Type B pancreatic cell (in vitro differentiated cells): Measurements from ENCODE around the gene PROK2. TPM values are rescaled to one million over a fixed set of nuclear protein-coding genes. Genes with fewer than 3 reads are reported as not detected.

Experiments used
- DNase-seq: peaks from one replicate; pipeline ENCODE4 v3.0.0; 2021; ENCODE audit warnings: mixed read lengths; ENCODE audit not compliant: unreplicated experiment; ENCODE audit errors: extremely low spot score
- H3K27ac Mint-ChIP-seq: 2 replicates; pipeline ENCODE4 v1.8.0; 2021; ENCODE audit warnings: mild to moderate bottlenecking, mixed read lengths
- H3K27me3 Mint-ChIP-seq: 2 replicates; pipeline ENCODE4 v1.8.0; 2021; ENCODE audit warnings: mixed read lengths
- H3K36me3 Mint-ChIP-seq: 2 replicates; pipeline ENCODE4 v1.8.0; 2021; ENCODE audit warnings: mixed read lengths
- H3K4me1 Mint-ChIP-seq: one replicate; pipeline ENCODE4 v1.8.0; 2021; ENCODE audit warnings: mixed read lengths; ENCODE audit not compliant: unreplicated experiment
- H3K4me3 Mint-ChIP-seq: 2 replicates; pipeline ENCODE4 v1.8.0; 2021; ENCODE audit warnings: mild to moderate bottlenecking, mixed read lengths
- H3K9me3 Mint-ChIP-seq: 2 replicates; pipeline ENCODE4 v1.8.0; 2021; ENCODE audit warnings: mixed read lengths
- total RNA-seq: library from RNA; stranded (reverse); gene quantifications from 2 replicates; pipeline ENCODE4 v1.2.1, GENCODE V29; 2021; ENCODE audit warnings: low replicate concordance
- TF ChIP-seq, protein P1 (sequence below): fragments of 200-600 bp; sonication (generic); conservative IDR thresholded peaks from 2 replicates; pipeline ENCODE4 v1.5.0; 2021; ENCODE audit warnings: antibody characterized with exemption, mild to moderate bottlenecking

The PROK2 gene
- total RNA-seq, 1 donor from 2014 or later, result not detected

DNA sequence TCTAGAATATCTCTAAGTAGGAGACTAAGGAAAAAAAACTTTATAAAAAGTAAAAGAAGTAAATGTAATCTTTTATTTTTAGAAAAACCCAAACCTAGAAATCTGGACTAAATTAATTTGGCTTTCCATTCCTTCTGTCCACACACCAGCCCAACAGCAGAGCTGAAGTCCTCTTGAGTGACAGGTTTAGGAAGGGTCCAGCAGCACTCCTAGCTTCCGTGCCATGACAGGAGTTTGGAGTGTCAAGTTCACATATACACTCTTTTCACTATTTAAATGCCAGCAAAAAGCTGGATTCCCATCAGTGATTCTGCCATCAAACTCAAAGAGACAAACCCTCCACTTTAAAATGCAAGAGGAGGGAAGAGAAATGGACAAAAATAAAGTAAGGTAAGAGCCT is 13.1 kb downstream of the PROK2 start:
- H3K4me1 Mint-ChIP-seq, result no peaks in the 10 kb centered on the region
- no peaks in the 10 kb centered on the region for H3K9me3 Mint-ChIP-seq
- DNase-seq, result no peak
- H3K4me3 Mint-ChIP-seq, result no peak overlapping the region
- no peaks in the 10 kb centered on the region for H3K36me3 Mint-ChIP-seq
- H3K27me3 Mint-ChIP-seq, result peaks cover 41% of the 10 kb centered on the region
- H3K27ac Mint-ChIP-seq, result no peak overlapping the region
- TF ChIP-seq, protein P1, sequence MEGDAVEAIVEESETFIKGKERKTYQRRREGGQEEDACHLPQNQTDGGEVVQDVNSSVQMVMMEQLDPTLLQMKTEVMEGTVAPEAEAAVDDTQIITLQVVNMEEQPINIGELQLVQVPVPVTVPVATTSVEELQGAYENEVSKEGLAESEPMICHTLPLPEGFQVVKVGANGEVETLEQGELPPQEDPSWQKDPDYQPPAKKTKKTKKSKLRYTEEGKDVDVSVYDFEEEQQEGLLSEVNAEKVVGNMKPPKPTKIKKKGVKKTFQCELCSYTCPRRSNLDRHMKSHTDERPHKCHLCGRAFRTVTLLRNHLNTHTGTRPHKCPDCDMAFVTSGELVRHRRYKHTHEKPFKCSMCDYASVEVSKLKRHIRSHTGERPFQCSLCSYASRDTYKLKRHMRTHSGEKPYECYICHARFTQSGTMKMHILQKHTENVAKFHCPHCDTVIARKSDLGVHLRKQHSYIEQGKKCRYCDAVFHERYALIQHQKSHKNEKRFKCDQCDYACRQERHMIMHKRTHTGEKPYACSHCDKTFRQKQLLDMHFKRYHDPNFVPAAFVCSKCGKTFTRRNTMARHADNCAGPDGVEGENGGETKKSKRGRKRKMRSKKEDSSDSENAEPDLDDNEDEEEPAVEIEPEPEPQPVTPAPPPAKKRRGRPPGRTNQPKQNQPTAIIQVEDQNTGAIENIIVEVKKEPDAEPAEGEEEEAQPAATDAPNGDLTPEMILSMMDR, result no peak

DNA sequence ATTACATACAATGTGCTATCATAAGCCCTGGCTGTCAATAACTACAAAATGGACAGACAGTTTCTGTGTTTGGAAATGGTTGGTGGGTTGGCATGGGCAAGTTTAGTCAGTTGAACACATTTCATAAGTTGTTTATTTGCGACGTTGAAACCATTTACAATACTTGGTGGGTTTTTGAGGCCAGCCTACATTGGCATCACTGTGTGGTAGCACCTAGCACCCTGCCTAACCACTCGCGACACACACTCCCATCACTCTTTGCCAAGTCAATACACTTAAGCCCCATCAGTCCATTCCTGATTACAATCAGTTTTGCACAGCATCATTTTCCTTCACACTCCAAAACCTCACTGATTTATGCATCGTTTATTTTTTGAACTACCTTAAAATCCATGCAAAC is 13.8 kb downstream of the PROK2 start:
- no peak for DNase-seq
- no peaks in the 10 kb centered on the region for H3K36me3 Mint-ChIP-seq
- H3K27me3 Mint-ChIP-seq, result peaks cover 44% of the 10 kb centered on the region
- H3K9me3 Mint-ChIP-seq, result no peaks in the 10 kb centered on the region
- TF ChIP-seq, protein P1, result no peak
- H3K27ac Mint-ChIP-seq, result no peak overlapping the region
- H3K4me3 Mint-ChIP-seq, result no peak overlapping the region
- no peaks in the 10 kb centered on the region for H3K4me1 Mint-ChIP-seq

DNA sequence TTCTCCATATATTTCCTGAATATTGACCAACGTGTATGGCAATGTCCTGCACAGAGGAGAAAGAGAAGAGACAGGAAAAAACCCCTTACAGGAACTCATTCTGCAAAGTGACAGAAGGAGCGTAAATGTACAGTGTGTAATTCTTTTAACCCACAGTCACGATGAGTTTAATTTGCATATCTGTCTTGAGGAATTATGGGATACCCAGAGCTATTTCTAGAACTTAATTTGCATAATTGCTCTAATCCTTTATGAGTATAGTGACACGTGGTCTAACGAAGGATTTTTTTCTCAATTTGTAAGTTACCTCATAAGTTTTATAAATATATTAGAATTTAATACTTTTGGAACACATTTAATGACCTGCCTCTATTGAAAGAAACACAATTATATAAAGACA is 21.5 kb downstream of the PROK2 start:
- Mint-ChIP-seq H3K27me3 (peaks cover 48% of the 10 kb centered on the region), H3K27ac (no peak overlapping the region), H3K4me1 (no peaks in the 10 kb centered on the region), H3K4me3 (no peak overlapping the region), H3K9me3 (no peaks in the 10 kb centered on the region), H3K36me3 (no peaks in the 10 kb centered on the region)
- TF ChIP-seq, protein P1, result no peak
- no peak for DNase-seq

DNA sequence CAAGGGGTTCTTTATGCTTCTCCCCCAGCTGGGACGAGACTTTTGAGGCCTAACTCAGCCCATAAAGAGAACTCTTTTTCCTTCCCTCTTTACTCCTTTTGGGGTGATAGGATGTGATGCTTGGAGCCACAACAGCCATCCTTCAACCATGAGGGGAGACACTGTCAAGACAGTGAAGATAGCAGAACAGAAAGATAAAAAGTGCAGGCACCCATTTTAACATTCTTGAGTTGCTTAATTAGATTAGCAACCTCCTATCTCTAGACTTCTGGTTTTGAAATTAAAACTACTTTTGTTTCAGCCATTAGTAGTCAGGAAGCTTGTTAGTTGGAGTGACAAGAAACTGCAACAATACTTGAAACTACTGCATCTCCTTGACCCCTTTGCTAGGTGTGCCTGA is 24.8 kb downstream of the PROK2 start:
- Mint-ChIP-seq H3K4me3 (no peak overlapping the region), H3K27ac (no peak overlapping the region), H3K4me1 (peaks cover 8% of the 10 kb centered on the region), H3K36me3 (peaks cover 3% of the 10 kb centered on the region), H3K9me3 (no peaks in the 10 kb centered on the region), H3K27me3 (peaks cover 70% of the 10 kb centered on the region)
- TF ChIP-seq, protein P1, result no peak
- no peak for DNase-seq

DNA sequence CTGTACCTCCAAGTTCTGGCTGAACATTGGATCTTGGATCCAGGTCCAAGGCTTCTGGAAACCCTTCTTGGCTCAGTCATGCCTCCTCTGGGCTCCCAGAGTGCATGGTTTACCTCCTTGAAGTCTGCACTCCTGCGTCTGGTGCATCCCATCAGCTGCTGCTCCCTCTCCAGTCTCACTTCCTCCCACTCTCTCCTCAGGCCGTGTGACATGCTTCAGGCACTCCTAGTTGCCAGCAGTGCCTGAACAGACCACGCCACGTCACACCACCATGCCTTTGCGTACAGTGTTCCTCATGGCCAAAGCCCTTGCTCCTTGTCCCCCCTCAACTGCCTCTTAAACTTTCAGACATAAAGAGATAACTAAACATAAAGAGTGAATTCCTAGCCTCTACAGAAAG is 25.5 kb downstream of the PROK2 start:
- H3K4me1 Mint-ChIP-seq, result peaks cover 9% of the 10 kb centered on the region
- DNase-seq, result no peak
- H3K27me3 Mint-ChIP-seq, result peaks cover 74% of the 10 kb centered on the region
- H3K36me3 Mint-ChIP-seq, result peaks cover 4% of the 10 kb centered on the region
- H3K27ac Mint-ChIP-seq, result no peak overlapping the region
- TF ChIP-seq, protein P1, result no peak
- no peak overlapping the region for H3K4me3 Mint-ChIP-seq
- H3K9me3 Mint-ChIP-seq, result no peaks in the 10 kb centered on the region

DNA sequence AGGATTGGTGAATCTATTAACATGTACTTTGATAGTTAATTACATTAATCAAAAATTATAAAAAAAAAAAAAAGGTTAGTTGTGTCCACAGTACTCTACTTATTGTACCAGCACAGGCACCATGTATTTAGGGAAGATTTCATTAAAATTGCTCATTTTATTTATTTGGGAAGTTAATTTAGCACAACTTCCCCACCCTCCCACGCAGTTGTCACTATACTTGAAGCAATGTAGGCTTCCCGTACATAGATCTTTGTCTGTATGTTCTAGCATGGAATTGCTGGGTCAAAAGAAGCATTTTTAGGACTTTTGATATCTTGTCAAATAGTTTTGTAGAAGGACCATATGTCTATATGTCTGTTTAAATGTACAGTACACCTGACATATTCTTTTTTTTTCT is 26.9 kb downstream of the PROK2 start:
- no peak for DNase-seq
- Mint-ChIP-seq H3K4me3 (no peak overlapping the region), H3K4me1 (peaks cover 9% of the 10 kb centered on the region), H3K9me3 (no peaks in the 10 kb centered on the region), H3K27ac (no peak overlapping the region), H3K36me3 (peaks cover 4% of the 10 kb centered on the region), H3K27me3 (peaks cover 69% of the 10 kb centered on the region)
- TF ChIP-seq, protein P1, result no peak
